Spinal cord (tissue), 10 donors: Measurements from ENCODE around the gene CD244. TPM values are rescaled to one million over a fixed set of nuclear protein-coding genes. Genes with fewer than 3 reads are reported as not detected.
"Not testable (repeated sequence)": the region's sequence is repeated elsewhere in the genome, so short reads cannot be mapped to it uniquely, and the experiment has no call there.

Source experiments
- DNase-seq, 6 donors: peaks; one replicate each; pipeline versions ENCODE4 v3.0.0 to v3.0.0-alpha.2; 2013 to 2015; ENCODE audit warnings: low spot score in 6 of 6, low read depth in 4 of 6
- H3K27ac ChIP-seq: one replicate; pipeline ENCODE4 v1.5.1; 2013; ENCODE audit warnings: low read depth, low read length, control low read depth
- H3K27me3 ChIP-seq: one replicate; pipeline ENCODE4 v1.6.1; 2013; ENCODE audit warnings: low read length; ENCODE audit not compliant: control insufficient read depth, insufficient read depth
- H3K36me3 ChIP-seq: one replicate; pipeline ENCODE4 v1.6.1; 2013; ENCODE audit warnings: low read length; ENCODE audit not compliant: control insufficient read depth, insufficient read depth
- H3K4me1 ChIP-seq: one replicate; pipeline ENCODE4 v1.6.1; 2013; ENCODE audit warnings: low read length; ENCODE audit not compliant: control insufficient read depth, insufficient read depth
- H3K4me3 ChIP-seq: one replicate; pipeline ENCODE4 v1.5.1; 2013; ENCODE audit warnings: low read depth, low read length, control low read depth
- H3K9me3 ChIP-seq: one replicate; pipeline ENCODE4 v1.6.1; 2013; ENCODE audit warnings: low read length; ENCODE audit not compliant: control insufficient read depth, insufficient read depth
- WGBS: methylation state at CpG from one replicate; pipeline ENCODE4 v1.1.5; 2013; ENCODE audit warnings: missing lambda C conversion rate; ENCODE audit not compliant: insufficient coverage; 5-methylcytosine and 5-hydroxymethylcytosine counted together
- polyA plus RNA-seq, 2 donors: library from polyadenylated mRNA; unstranded; fragments of 120-200 nt; gene quantifications; one replicate each; pipeline ENCODE4 v1.2.1, GENCODE V29; 2013; ENCODE audit not compliant: insufficient read length in 2 of 2
- total RNA-seq, 2 donors: library from RNA; depleted of rRNA in 1 of 2; stranded (reverse); fragments of 120-200 nt in 1 of 2; fragments of >200 nt in 1 of 2; gene quantifications; one replicate each; pipeline versions ENCODE4 v1.2.3 to v1.2.4, GENCODE V29; 2013 to 2014
- donor health status: healthy.

CD244 gene
- total and polyA plus RNA-seq, 4 donors, result 0.11 to 0.69 TPM; not detected in 2

GRCh38 chr1:160900683-160901082 is 38.0 kb upstream of the CD244 start:
- H3K4me1 ChIP-seq, DNase-seq, H3K27me3 ChIP-seq, H3K9me3 ChIP-seq, H3K27ac ChIP-seq, H3K4me3 ChIP-seq, H3K36me3 ChIP-seq: not testable (repeated sequence)
- WGBS, result 67% methylated on average over 1 of the region's 3 CpGs

GRCh38 chr1:160894368-160895135 is 31.9 kb upstream of the CD244 start:
- not testable (repeated sequence) for H3K4me1 ChIP-seq, H3K9me3 ChIP-seq, H3K36me3 ChIP-seq, H3K4me3 ChIP-seq, H3K27me3 ChIP-seq, H3K27ac ChIP-seq, DNase-seq
- 93% methylated on average over 12 of the region's 18 CpGs for WGBS

GRCh38 chr1:160891474-160891873 is 28.8 kb upstream of the CD244 start:
- H3K9me3 ChIP-seq, result no peaks in the 10 kb centered on the region
- no peak overlapping the region for H3K27ac ChIP-seq
- H3K36me3 ChIP-seq, result no peaks in the 10 kb centered on the region
- H3K27me3 ChIP-seq, result no peaks in the 10 kb centered on the region
- WGBS, result no CpG with 5 or more reads among the region's 2 CpGs
- no peak overlapping the region for H3K4me3 ChIP-seq
- DNase-seq, result no peak
- H3K4me1 ChIP-seq, result no peaks in the 10 kb centered on the region

GRCh38 chr1:160888926-160889325 is 26.2 kb upstream of the CD244 start:
- no peak overlapping the region for H3K4me3 ChIP-seq
- 100% methylated on average over 1 of the region's 2 CpGs for WGBS
- no peak overlapping the region for H3K27ac ChIP-seq
- H3K9me3 ChIP-seq, result no peaks in the 10 kb centered on the region
- no peaks in the 10 kb centered on the region for H3K4me1 ChIP-seq
- no peak for DNase-seq
- H3K27me3 ChIP-seq, result no peaks in the 10 kb centered on the region
- H3K36me3 ChIP-seq, result no peaks in the 10 kb centered on the region

GRCh38 chr1:160887071-160887470 is 24.4 kb upstream of the CD244 start:
- Histone ChIP-seq H3K4me1 (no peaks in the 10 kb centered on the region), H3K27me3 (no peaks in the 10 kb centered on the region), H3K9me3 (no peaks in the 10 kb centered on the region), H3K36me3 (no peaks in the 10 kb centered on the region), H3K27ac (no peak overlapping the region), H3K4me3 (no peak overlapping the region)
- DNase-seq, result no peak
- no CpG with 5 or more reads among the region's 2 CpGs for WGBS

- Histone ChIP-seq H3K4me3 (no peak within 1 kb of the TSS), H3K27me3 (no peaks in the 10 kb centered on the region), H3K9me3 (no peaks in the 10 kb centered on the region), H3K36me3 (no peaks in the 10 kb centered on the region), H3K4me1 (no peaks in the 10 kb centered on the region), H3K27ac (no peak within 1 kb of the TSS)
- DNase-seq, result no peak
- WGBS, result no CpG with 5 or more reads among the region's 5 CpGs
Measured at GRCh38 chr1:160885042-160885441, 22.4 kb upstream of the CD244 start, which contains the start of gene ITLN1. Gene ITLN1 (minus strand): TSS chr1:160885180. CDS start chr1:160884877, 303 bp downstream.

GRCh38 chr1:160884579-160884978 is 21.9 kb upstream of the CD244 start:
- no peaks in the 10 kb centered on the region for H3K27me3 ChIP-seq
- H3K4me1 ChIP-seq, result no peaks in the 10 kb centered on the region
- 89% methylated on average over 4 of the region's 6 CpGs for WGBS
- no peak for DNase-seq
- no peaks in the 10 kb centered on the region for H3K36me3 ChIP-seq
- H3K4me3 ChIP-seq, result no peak overlapping the region
- no peak overlapping the region for H3K27ac ChIP-seq
- H3K9me3 ChIP-seq, result no peaks in the 10 kb centered on the region

- H3K27me3 ChIP-seq, result no peaks in the 10 kb centered on the region
- WGBS, result 85% methylated on average over 9 of the region's 13 CpGs
- no peaks in the 10 kb centered on the region for H3K4me1 ChIP-seq
- H3K4me3 ChIP-seq, result no peak overlapping the region
- no peak for DNase-seq
- no peaks in the 10 kb centered on the region for H3K36me3 ChIP-seq
- no peaks in the 10 kb centered on the region for H3K9me3 ChIP-seq
- no peak overlapping the region for H3K27ac ChIP-seq
Measured at GRCh38 chr1:160883581-160884513, 21.2 kb upstream of the CD244 start.

- Histone ChIP-seq H3K4me3 (no peak overlapping the region), H3K4me1 (no peaks in the 10 kb centered on the region), H3K27ac (no peak overlapping the region), H3K36me3 (no peaks in the 10 kb centered on the region), H3K27me3 (no peaks in the 10 kb centered on the region), H3K9me3 (no peaks in the 10 kb centered on the region)
- WGBS, result 100% methylated on average over 1 of the region's 1 CpG
- DNase-seq, result no peak
Measured at GRCh38 chr1:160882582-160882981, 19.9 kb upstream of the CD244 start.
